DMS 273 (cell line): ENCODE measurements around the gene PLCB3.

ENCODE experiments used
- DNase-seq: peaks from one replicate; lab custom pipeline; 2025; ENCODE audit not compliant: unreplicated experiment; lab: John Stamatoyannopoulos, UW

PLCB3 gene

DNA sequence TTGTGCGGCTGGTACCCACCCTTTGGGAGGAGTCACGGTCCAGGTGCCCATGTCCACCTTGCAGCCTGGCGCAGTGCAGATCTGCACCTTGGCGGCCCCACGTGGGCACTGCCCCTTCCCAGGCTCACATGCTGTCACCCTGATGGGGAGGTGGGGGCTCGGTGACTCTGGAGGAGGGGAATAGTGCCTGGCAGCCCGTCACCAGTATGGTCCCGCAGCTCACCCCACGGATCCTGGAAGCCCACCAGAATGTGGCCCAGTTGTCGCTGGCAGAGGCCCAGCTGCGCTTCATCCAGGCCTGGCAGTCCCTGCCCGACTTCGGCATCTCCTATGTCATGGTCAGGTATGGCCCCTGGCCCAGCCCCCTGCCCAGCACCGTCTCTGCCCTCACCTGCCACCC, 30.5 kb upstream of the PLCB3 start:
- no peak for DNase-seq

DNA sequence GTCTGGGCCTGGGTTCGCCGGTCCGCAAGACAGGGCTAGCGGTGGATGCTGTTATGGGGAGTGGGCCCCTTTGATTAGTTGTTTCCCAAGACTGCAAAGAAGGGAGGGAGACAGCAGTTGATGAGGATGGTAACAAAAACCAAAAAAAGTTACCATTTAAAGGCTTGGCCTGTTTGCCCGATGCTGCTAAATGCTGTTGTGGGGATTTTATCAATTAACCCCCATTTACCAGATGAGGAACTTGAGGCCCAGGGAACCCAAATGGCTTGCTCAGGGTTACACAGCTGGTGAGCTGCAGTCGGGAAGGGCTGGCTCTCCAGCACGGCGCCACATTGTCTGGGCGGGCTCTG, 28.7 kb upstream of the PLCB3 start:
- DNase-seq: peak; percentile 77

DNA sequence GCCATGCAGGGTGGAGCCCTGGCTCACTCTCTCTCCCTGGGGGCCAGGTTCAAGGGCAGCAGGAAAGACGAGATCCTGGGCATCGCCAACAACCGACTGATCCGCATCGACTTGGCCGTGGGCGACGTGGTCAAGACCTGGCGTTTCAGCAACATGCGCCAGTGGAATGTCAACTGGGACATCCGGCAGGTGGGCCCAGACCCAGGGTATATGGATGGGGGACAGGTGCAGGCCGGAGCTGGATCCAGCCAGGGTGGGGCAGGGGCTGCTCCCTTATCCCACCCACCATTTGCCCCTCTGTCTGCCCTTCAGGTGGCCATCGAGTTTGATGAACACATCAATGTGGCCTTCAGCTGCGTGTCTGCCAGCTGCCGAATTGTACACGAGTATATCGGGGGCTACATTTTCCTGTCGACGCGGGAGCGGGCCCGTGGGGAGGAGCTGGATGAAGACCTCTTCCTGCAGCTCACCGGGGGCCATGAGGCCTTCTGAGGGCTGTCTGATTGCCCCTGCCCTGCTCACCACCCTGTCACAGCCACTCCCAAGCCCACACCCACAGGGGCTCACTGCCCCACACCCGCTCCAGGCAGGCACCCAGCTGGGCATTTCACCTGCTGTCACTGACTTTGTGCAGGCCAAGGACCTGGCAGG, 28.2 kb upstream of the PLCB3 start:
- peak; percentile 52 for DNase-seq

DNA sequence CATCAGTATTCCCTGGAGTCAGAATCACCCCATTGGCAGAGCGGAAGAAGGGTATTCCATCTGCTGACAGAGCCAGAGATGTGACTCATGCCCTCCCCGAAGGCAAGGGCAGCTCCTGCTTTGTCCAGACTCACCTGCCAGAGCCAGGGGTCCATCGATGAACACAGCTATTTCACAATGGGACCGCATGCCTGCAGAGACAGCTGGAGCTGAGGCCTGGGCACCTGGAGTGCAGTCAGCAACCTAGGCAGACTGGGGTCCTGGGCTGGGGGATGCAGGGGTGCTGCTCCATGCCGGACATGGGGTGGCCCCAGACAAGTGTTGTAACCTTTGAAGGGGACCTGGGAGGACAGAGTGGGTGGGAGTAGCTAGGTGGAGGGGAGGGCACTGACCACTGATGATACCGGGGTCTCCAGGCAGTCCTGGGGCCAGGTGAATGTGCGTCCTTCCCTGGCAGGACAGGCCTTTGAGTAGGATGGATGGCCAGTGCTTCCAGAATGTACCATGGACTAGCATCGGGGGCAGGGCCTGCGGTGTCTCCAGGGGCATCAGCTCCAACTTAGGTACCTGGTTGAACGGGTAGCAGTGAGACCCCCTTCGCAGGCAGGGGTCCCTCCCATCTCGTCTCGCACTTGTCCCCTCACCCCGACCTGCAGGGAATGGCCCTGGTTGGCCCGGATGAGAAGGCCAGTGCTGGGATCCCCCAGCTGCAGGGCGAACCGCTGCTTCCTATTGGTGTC, 27.0 kb upstream of the PLCB3 start:
- DNase-seq: no peak

DNA sequence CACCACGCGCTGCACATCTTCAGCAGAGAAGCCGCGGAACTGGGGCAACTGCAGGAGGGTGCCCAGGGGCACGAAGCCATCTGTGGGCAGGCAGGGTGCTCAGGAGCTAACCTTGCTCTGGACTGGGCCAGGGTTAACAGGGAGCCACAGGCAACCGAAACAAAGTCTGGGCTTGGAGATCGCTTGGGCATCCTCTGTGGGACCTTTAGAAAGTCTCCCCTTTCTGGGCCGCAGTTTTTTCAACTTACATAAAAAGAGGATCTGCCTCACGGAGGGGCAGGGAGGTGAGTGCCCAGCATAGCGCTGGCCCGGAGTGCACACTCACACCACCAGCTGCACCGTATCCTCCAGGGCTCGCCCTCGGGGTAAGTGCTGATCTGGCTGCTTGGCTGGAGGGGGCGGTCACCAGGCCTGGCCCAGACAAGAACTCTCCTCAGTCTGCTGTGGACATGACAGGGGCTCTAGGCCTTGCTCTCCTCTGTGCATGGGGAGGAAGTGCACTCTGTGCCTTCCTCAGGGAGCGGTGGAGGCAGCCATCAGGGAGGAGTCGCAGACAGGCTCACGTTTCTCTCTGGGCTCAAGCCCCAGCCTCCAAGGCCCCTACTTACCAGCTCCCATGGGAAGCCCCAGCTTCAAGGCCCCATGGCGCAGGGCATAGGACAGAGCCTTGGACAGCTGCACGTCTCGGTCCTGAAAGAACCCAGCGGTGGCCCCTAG, 26.3 kb upstream of the PLCB3 start:
- no peak for DNase-seq

DNA sequence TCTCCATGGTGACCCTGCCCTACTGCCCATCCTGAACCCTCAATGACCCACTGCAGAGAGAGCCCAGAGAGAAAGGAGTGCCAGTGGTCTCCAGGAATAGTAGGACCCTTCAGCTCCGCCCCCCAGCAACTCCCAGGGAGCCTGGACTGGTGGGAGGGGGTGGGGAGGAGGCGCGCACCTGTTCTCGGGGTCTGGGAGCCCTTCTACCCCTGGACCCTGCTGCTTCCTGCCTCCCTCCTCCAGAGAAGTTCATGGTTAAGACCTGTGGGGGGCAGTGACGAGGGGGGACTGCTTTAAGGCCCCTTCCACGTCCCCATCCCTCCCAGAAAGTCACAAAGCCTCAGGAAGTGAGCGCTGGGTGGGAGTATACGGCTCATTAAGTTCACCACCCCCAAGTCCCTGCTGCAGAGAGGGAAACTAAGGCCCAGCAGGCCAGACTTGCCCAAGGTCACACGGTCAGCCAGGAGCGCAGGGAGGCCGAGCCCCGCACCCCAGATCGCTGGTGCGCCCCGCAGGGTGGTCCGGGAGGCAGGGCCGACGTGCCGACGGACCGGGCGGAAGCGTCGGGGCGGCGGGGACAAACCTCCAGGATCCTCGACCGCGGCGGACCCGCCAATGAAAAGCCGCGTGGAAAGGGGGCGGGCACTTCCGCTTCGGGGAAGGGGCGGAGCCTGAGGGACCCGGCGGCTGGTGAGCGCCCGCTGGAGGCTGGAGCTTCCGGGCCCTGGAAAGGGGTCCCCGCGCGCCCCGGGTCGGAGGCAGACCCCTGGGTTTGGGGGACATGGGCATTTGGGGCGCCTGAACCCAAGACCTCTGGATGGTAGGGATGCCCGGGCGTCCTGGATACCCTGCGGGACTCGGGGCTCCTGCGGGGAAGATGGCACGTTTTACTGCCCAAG, 25.5 kb upstream of the PLCB3 start, which contains the start of the genes NUDT22 and TRPT1:
Gene NUDT22 (plus strand): TSS at position 667 of the 899 bp plus-strand sequence. CDS start 379 bp downstream, outside the sequence.
Gene TRPT1 (minus strand): TSS at position 579 of the 899 bp plus-strand sequence. CDS start 326 bp downstream, at position 253.
- DNase-seq: peak; percentile 89

DNA sequence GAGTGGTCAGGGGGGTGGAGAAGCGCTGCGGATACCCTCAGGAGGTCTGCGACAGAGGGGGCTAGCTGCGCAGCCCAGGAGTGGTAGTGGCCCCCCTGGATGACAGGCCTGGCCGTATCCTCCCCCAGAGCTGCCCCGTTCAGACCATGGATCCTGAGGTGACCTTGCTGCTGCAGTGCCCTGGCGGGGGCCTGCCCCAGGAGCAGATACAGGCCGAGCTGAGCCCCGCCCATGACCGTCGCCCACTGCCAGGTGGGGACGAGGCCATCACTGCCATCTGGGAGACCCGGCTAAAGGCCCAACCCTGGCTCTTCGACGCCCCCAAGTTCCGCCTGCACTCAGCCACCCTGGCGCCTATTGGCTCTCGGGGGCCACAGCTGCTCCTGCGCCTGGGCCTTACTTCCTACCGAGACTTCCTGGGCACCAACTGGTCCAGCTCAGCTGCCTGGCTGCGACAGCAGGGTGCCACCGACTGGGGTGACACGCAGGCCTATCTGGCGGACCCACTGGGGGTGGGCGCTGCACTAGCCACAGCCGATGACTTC, 24.8 kb upstream of the PLCB3 start:
- peak; percentile 61 for DNase-seq

DNA sequence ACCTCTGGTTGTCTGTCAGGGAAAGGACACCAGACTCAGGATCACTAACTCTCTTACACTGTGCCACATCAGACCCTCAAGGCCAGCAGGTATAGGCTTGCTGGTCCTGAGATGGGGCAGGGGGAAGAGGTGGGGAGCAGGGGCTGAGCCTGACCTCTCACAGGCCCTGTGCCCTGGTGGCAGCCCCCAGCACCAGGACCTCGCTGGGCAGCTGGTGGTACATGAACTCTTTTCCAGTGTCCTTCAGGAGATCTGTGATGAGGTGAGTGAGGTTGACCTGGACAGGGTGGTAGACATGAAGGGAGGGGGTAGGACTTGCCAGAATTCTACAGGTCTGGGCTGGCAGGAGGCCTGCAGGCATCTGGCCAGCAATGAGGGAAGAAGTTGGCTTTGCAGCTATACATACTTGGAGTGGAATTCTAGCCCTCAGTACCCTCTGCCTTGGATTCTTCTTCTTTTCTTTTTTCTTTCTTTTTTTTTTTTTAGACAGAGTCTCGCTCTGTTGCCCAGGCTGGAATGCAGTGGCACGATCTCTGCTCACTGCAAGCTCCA, 23.8 kb upstream of the PLCB3 start:
- peak; percentile 43 for DNase-seq

DNA sequence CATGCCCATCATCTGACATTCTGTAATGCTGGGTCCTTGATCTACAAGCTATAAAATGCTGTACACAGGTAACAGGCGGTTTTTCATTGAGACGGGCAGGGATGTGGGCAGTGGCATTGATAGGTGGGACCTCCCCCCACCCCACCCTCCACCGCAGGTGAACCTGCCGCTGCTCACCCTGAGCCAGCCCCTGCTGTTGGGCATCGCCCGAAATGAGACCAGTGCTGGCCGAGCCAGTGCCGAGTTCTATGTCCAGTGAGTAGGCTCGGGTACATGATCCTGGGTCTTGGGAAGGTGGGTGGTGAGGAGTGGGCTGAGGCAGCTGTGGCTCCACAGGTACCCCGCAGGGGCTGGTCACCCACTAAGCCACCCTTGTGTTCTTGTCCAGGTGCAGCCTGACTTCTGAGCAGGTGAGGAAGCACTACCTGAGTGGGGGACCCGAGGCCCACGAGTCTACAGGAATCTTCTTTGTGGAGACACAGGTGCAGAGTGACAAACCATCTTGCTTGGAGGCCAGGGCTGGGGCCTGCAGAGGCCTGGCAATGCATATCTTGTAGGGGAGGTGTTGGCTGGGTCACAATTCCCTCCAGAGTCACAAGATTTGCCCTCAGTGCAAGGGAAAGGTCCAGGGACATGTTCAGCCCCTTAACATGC, 22.1 kb upstream of the PLCB3 start:
- no peak for DNase-seq

DNA sequence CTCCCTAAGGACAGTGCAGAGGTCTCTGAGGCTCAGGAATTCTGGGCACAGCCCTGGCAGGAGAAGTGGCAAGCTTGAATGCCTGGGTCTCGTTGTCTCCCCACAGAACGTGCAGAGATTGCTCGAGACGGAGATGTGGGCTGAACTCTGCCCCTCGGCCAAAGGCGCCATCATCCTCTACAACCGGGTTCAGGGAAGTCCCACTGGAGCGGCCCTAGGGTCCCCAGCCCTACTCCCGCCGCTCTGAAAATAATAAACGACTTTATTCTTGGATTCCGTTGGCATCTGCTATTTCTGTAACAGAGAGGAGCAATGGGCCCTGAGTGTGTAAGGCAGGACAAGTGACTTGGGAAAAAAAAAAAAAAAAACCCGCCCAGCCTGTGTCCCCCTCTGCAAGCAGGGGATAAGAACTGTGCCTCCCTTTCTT, 21.6 kb upstream of the PLCB3 start:
- DNase-seq: no peak

DNA sequence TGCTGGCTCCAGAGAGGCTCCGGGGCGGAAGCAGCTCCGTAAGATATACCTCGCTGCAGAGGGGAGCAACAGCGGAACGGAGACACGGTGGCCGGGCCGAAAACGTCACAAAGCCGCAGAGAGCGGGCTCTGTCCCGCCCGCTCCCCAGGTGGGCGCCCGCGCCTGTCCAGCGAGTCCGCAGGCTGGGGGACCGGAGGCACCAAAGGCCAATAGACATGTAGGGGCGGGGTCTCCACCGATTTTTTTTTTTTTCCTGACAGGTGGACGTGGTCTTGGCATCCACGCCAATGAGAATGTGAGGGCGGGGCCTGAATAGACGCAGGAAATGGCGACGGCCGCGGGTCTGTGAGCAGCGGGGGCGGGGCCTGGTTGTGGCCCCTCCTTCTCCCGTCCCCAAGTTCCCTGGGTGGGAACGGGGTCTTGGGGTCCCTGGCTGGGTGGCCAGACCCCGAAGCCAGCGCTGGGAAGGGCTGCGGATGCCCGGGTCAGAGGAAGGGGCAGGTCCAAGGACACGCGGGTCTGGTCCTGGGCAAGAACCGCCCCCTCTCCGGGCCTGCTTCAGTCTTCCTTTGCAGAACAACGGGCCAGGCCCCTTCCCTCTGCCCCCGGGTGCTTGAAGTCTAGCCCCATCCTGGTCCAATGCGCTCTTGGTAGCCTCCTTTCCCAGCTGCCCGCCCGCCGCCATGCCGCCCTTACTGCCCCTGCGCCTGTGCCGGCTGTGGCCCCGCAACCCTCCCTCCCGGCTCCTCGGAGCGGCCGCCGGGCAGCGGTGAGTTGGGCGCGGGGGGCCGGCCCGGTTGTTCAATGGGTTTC, 21.0 kb upstream of the PLCB3 start, which contains the start of gene DNAJC4:
Gene DNAJC4 (plus strand): TSS at position 378 of the 814 bp plus-strand sequence. CDS start 307 bp downstream, at position 685.
- DNase-seq: peak; percentile 93

DNA sequence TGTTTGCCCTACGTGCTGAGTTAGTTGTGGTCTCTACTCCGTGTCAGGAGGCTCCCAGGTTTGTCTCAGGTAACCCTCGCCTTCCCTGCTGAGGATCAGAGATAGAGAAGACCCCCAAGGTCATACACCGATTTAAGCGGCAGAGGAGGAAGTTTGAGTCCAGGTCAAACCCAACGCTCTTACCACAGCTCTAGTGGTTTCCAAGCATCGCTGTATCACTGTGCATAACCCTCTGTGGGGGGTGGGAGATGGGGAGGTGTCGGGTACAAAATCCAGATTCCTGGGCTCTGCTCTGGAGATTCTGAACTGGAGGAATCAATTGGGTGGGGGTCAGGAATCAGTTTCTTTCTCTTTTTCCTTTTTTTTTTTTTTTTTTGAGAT, 20.4 kb upstream of the PLCB3 start:
- DNase-seq: no peak

DNA sequence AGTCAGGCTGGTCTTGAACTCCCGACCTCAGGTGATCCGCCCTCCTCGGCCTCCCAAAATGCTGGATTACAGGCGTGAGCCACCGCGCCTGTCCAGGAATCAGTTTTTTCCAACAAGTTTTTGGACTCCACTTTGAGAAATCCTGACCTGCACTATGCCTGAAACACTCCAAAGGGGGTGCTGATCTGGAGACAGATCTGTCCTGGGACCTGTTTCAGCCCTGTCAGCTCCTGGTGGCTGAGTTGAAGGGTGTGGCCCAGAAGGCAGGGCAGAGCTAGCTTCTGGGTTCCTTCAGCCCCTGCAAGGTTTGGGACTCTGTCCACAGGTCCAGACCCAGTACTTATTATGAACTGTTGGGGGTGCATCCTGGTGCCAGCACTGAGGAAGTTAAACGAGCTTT, 19.8 kb upstream of the PLCB3 start:
- DNase-seq: no peak

DNA sequence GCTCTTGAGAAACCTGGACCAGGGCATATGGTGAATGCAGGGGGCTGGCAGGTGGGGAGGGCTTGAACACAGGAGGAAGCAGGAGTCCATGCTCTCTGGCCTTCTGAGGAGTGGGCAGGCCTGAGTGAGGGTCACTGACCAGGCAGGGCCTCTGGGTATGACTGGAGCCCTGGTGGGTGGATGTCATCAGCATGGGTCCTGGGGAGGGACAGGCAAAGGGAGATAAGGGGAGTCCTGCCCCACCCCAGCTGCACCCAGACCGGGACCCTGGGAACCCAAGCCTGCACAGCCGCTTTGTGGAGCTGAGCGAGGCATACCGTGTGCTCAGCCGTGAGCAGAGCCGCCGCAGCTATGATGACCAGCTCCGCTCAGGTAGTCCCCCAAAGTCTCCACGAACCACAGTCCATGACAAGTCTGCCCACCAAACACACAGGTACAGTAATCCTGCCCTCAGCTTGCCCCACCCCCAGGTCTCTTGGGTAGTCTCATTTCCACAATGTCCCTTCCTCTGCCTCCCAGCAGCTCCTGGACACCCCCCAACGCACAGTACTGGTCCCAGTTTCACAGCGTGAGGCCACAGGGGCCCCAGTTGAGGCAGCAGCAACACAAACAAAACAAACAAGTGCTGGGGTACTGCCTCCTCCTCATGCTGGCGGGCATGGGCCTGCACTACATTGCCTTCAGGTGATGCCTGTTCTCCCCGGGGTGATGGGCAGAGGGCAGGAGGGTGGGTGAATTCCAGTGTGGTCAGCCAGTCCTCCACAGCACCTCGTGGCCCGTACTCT, 19.0 kb upstream of the PLCB3 start:
- no peak for DNase-seq

DNA sequence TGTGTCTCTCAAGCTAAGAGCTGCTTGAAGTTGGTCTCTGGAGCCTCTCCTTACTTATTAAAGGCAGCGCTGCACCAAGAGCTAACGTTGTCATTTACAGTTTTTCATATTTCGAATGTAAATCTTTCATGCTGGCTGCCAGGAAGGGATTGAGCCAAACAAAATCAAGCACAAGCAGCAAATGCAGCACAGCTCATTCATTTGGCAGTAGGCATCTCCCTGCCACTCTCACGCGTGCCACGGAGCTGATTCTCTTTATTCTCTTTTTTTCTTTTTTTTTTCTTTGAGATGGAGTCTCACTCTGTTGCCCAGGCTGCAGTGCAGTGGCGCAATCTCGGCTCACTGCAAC, 18.4 kb upstream of the PLCB3 start:
- DNase-seq: no peak

DNA sequence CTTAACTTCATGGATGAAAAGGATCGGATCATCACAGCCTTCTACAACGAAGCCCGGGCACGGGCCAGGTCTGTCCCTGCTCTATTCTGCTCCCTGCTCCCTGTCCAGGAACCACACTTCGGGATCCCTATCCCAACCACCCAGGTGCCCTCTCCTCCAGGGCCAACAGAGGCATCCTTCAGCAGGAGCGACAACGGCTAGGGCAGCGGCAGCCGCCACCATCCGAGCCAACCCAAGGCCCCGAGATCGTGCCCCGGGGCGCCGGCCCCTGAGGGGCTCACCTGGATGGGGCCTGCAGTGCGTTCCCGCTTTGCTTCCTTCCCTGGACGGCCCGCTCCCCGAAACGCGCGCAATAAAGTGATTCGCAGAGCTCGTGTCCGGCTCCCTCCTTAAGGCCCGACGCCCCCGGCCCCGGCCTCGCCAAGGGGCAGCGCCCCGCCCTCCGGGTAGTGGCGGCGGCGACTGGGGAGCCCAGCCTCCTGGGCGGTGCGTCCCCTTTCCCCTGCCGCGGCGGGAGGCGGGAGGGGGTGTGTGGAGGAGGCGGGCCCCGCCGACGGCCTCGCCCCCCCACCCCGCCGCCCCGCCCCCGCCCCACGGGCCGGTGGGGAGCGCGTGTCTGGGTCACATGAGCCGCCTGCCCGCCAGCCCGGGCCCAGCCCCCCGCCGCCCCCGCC, 17.3 kb upstream of the PLCB3 start, which contains the start of gene VEGFB:
Gene VEGFB (plus strand): TSS at position 672 of the 674 bp plus-strand sequence. CDS start 250 bp downstream, outside the sequence.
- DNase-seq: peak; percentile 61

DNA sequence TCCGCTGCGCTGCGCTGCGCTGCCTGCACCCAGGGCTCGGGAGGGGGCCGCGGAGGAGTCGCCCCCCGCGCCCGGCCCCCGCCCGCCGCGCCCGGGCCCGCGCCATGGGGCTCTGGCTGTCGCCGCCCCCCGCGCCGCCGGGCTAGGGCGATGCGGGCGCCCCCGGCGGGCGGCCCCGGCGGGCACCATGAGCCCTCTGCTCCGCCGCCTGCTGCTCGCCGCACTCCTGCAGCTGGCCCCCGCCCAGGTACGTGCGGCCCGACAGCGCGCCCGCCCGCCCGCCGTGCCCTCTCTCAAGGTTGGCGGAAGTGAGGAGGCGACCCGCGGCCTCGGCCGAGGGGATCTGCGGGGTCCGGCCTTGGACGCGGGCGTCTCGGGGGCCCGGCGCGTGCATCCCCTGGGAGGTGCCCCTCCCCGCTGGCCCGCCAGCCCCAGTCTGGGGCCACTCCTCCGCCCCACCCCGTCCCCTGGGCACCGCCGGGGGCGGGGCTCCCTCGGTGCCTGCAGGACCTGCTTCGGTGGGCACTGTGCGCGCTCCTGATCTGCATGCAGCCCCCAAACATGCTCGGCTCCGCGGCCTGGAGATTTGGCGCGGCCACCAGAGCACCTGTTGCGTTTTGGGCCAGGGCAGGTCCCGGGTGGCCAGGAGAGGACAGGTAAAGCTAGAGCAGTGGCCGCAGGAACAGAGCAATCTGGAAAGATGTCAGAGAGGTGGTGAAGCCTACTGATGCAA, 16.5 kb upstream of the PLCB3 start:
- DNase-seq: peak; percentile 71
